IMR-90 (cell line): ENCODE results near the gene S100Z. TPM values are rescaled to one million over a fixed set of nuclear protein-coding genes. Genes with fewer than 3 reads are reported as not detected.
A peak's percentile ranks its signal among the peaks of the same experiment; 100 is the strongest.

ENCODE experiments used
- ATAC-seq: fragments of 200-7000 bp; cut with Tn5 transposase; 2 replicates; pipeline ENCODE4 v1.9.1; 2020; ENCODE audit warnings: low read depth, mild to moderate bottlenecking, moderate library complexity
- BruUV-seq: library from RNA; stranded (reverse); fragments of 400-500 nt; replicated peaks from 2 replicates; lab custom pipeline; 2021; lab: Mats Ljungman, UMichigan
- CTCF ChIA-PET: fragments of 300-600 bp; formaldehyde crosslinking; extraction: SDS; loops from one replicate; lab custom pipeline; 2021; ENCODE audit warnings: antibody characterized with exemption; lab: Yijun Ruan, JAX
- POLR2A ChIA-PET: fragments of 300-600 bp; sonication (Branson Sonifier 250); formaldehyde crosslinking; loops from one replicate; lab custom pipeline; 2022; ENCODE audit warnings: antibody characterized with exemption; ENCODE audit not compliant: unreplicated experiment; lab: Charles Lee
- DNase-seq: peaks from one replicate; pipeline ENCODE4 v3.0.0; 2013
- H2AFZ ChIP-seq: replicated peaks from 2 replicates; pipeline ENCODE3; 2013; ENCODE audit warnings: low read length, mild to moderate bottlenecking; ENCODE audit not compliant: poor library complexity
- H2AK5ac ChIP-seq: 2 replicates; pipeline ENCODE4 v1.6.1; 2013; ENCODE audit warnings: low read depth, low read length, inconsistent platforms
- H2AK9ac ChIP-seq: replicated peaks from 2 replicates; pipeline ENCODE3; 2013; ENCODE audit warnings: mild to moderate bottlenecking, low read depth, low read length, moderate library complexity; ENCODE audit not compliant: poor library complexity
- H2BK120ac ChIP-seq: 2 replicates; pipeline ENCODE4 v1.6.1; 2013; ENCODE audit warnings: low read depth, low read length, inconsistent platforms
- H2BK15ac ChIP-seq: 3 replicates; pipeline ENCODE4 v1.6.1; 2013; ENCODE audit warnings: low read depth, low read length, inconsistent platforms
- H2BK20ac ChIP-seq: 2 replicates; pipeline ENCODE4 v1.6.1; 2013; ENCODE audit warnings: low read depth, mild to moderate bottlenecking, inconsistent platforms, low read length, moderate library complexity
- H2BK5ac ChIP-seq: 2 replicates; pipeline ENCODE4 v1.6.1; 2013; ENCODE audit warnings: mild to moderate bottlenecking, low read depth, low read length, inconsistent platforms; ENCODE audit not compliant: poor library complexity, severe bottlenecking
- H3K14ac ChIP-seq: replicated peaks from 2 replicates; pipeline ENCODE4 v1.6.1; 2013; ENCODE audit warnings: low read depth, low read length, inconsistent platforms
- H3K18ac ChIP-seq: 2 replicates; pipeline ENCODE4 v1.6.1; 2013; ENCODE audit warnings: low read depth, low read length, control low read depth
- H3K23ac ChIP-seq: 2 replicates; pipeline ENCODE4 v1.6.1; 2013; ENCODE audit warnings: low read depth, low read length, inconsistent platforms
- H3K27ac ChIP-seq: 2 replicates; pipeline ENCODE4 v1.5.1; 2013; ENCODE audit warnings: mild to moderate bottlenecking, control low read depth, low read length; ENCODE audit not compliant: insufficient read depth
- H3K27me3 ChIP-seq: 2 replicates; pipeline ENCODE4 v1.6.1; 2013; ENCODE audit warnings: low read length; ENCODE audit not compliant: control insufficient read depth, insufficient read depth
- H3K36me3 ChIP-seq: 2 replicates; pipeline ENCODE4 v1.6.1; 2013; ENCODE audit warnings: low read length, mixed read lengths; ENCODE audit not compliant: control insufficient read depth, insufficient read depth
- H3K4ac ChIP-seq: 2 replicates; pipeline ENCODE4 v1.6.1; 2013; ENCODE audit warnings: low read depth, low read length, inconsistent platforms
- H3K4me1 ChIP-seq: 2 replicates; pipeline ENCODE4 v1.6.1; 2013; ENCODE audit warnings: low read length, mixed read lengths; ENCODE audit not compliant: control insufficient read depth, insufficient read depth
- H3K4me2 ChIP-seq: 2 replicates; pipeline ENCODE4 v1.6.1; 2013; ENCODE audit warnings: low read depth, mild to moderate bottlenecking, control low read depth, low read length, moderate library complexity
- H3K4me3 ChIP-seq: 2 replicates; pipeline ENCODE4 v1.5.1; 2013; ENCODE audit warnings: low read depth, mild to moderate bottlenecking, control low read depth, low read length, moderate library complexity; ENCODE audit not compliant: insufficient read depth
- H3K56ac ChIP-seq: 2 replicates; pipeline ENCODE4 v1.6.1; 2013; ENCODE audit warnings: low read length, inconsistent platforms; ENCODE audit not compliant: insufficient read depth; ENCODE audit errors: extremely low read depth
- H3K79me1 ChIP-seq, 2 experiments: 2 replicates each; pipeline ENCODE4 v1.6.1; 2013; ENCODE audit warnings: low read length in 2 of 2, inconsistent platforms in 1 of 2, low read depth in 1 of 2
- H3K9ac ChIP-seq: 2 replicates; pipeline ENCODE4 v1.6.1; 2013; ENCODE audit warnings: low read depth, low read length, control low read depth
- H3K9me1 ChIP-seq: 2 replicates; pipeline ENCODE4 v1.6.1; 2013; ENCODE audit warnings: low read length, inconsistent platforms; ENCODE audit not compliant: insufficient read depth
- H3K9me3 ChIP-seq: 2 replicates; pipeline ENCODE4 v1.6.1; 2013; ENCODE audit warnings: low read length; ENCODE audit not compliant: control insufficient read depth, insufficient read depth
- H4K20me1 ChIP-seq: 2 replicates; pipeline ENCODE4 v1.6.1; 2013; ENCODE audit warnings: low read length, inconsistent platforms; ENCODE audit not compliant: insufficient read depth
- H4K5ac ChIP-seq: 2 replicates; pipeline ENCODE4 v1.6.1; 2013; ENCODE audit warnings: mild to moderate bottlenecking, low read depth, low read length, control low read depth
- H4K8ac ChIP-seq, 2 experiments: 2 replicates each; pipeline ENCODE4 v1.6.1; 2013; ENCODE audit warnings: low read depth in 2 of 2, low read length in 2 of 2, control low read depth in 1 of 2, inconsistent platforms in 1 of 2
- H4K91ac ChIP-seq: 2 replicates; pipeline ENCODE4 v1.6.1; 2013; ENCODE audit warnings: low read depth, low read length, inconsistent platforms; ENCODE audit not compliant: insufficient read depth
- FOS ChIP-seq: fragments of 150-350 bp; IDR thresholded peaks from 2 replicates; pipeline ENCODE4 v1.6.1; 2016; ENCODE audit warnings: low read depth, low read length
- NFE2L2 ChIP-seq: fragments of 150-350 bp; IDR thresholded peaks from 2 replicates; pipeline ENCODE4 v1.6.1; 2016; ENCODE audit warnings: low read depth, mild to moderate bottlenecking, low read length
- POLR2A ChIP-seq: IDR thresholded peaks from 2 replicates; pipeline ENCODE4 v1.6.1; 2012; ENCODE audit warnings: mild to moderate bottlenecking, low read depth, low read length
- WGBS, 2 experiments: methylation state at CpG; one replicate each; pipeline versions ENCODE4 v1.1.5 to v1.1.7; 2013; ENCODE audit warnings: missing lambda C conversion rate in 2 of 2; ENCODE audit not compliant: insufficient read length in 1 of 2; ENCODE audit errors: extremely low coverage in 2 of 2; 5-methylcytosine and 5-hydroxymethylcytosine counted together
- dilution Hi-C: fragments of 300-500 bp; cut with HindIII; formaldehyde crosslinking; loops from one replicate; pipeline ENCODE4 v1.14.3; 2018; ENCODE audit warnings: low sequenced_read_pairs; ENCODE audit not compliant: unreplicated experiment
- in situ Hi-C: fragments of 300-500 bp; cut with MboI; formaldehyde crosslinking; loops from 3 replicates; pipeline ENCODE4 v1.14.3; 2019; ENCODE audit warnings: low sequenced_read_pairs, inconsistent platforms, mixed read lengths
- intact Hi-C: fragments of 100-400 bp; cut with micrococcal nuclease; formaldehyde crosslinking; loops from 2 replicates; pipeline ENCODE4 v1.10.0; 2022
- polyA plus RNA-seq, 3 experiments: library from polyadenylated mRNA; depleted of rRNA; stranded (reverse); fragments of >200 nt; gene quantifications; 2 replicates each; pipeline ENCODE4 v1.2.3, GENCODE V29; 2012; ENCODE audit warnings: low replicate concordance in 1 of 3
- total RNA-seq: library from RNA; depleted of rRNA; stranded (reverse); fragments of >200 nt; gene quantifications from 2 replicates; pipeline ENCODE4 v1.2.3, GENCODE V29; 2012

S100Z gene
- total and polyA plus RNA-seq, 2 of the 4 experiments (the other 2 are of a cell fraction) = not detected

GRCh38 chr5:76859591-76860247 lies 9.9 kb downstream of the S100Z start:
- no peak overlapping the region for H2AK9ac ChIP-seq
- no peak overlapping the region for H2AFZ ChIP-seq
- H4K5ac ChIP-seq = no peak overlapping the region
- WGBS, 2 experiments = 100% methylated on average over 1 of the region's 10 CpGs; no CpG with 5 or more reads in 1 of the 2 experiments
- DNase-seq (no peak), ATAC-seq (no peak)
- ChIA-PET POLR2A (no interaction called here), CTCF (no interaction called here)
- H3K9me1 ChIP-seq = peaks cover 6% of the 10 kb centered on the region; the same call in 1 of the 2 replicates
- no peak overlapping the region for H2BK20ac ChIP-seq
- no peak overlapping the region; the same call in 1 of the 2 replicates for H3K23ac ChIP-seq
- H3K9me3 ChIP-seq = no peaks in the 10 kb centered on the region
- H3K36me3 ChIP-seq = no peaks in the 10 kb centered on the region
- H2BK5ac ChIP-seq = no peak overlapping the region
- H3K4me2 ChIP-seq = no peak overlapping the region
- no peak overlapping the region for H3K18ac ChIP-seq
- no peaks in the 10 kb centered on the region for H3K27me3 ChIP-seq
- no TSS peak for BruUV-seq
- no peak overlapping the region for H4K91ac ChIP-seq
- peak overlapping the region; percentile 32; the same call in 1 of the 2 replicates for H2BK120ac ChIP-seq
- no peak overlapping the region for H3K56ac ChIP-seq
- no peak overlapping the region for H3K9ac ChIP-seq
- H3K79me1 ChIP-seq = no peaks in the 10 kb centered on the region
- dilution Hi-C loops = no loop called here
- H3K27ac ChIP-seq = no peak overlapping the region
- H3K4ac ChIP-seq = 0 out of 2 replicates have a peak overlapping the region, but pooled peaks have one; percentile 20
- no peak overlapping the region for H3K4me3 ChIP-seq
- in situ Hi-C loops = no loop called here
- TF ChIP-seq POLR2A = no peak
- TF ChIP-seq FOS = no peak
- no peak for TF ChIP-seq NFE2L2
- no peak overlapping the region for H4K8ac ChIP-seq
- intact Hi-C loops = loop anchor here (5.0 to 10.0 kb wide), 2 partner anchors 257 to 375 kb away; no protein-coding TSS in a partner anchor
- H3K4me1 ChIP-seq = peaks cover 3% of the 10 kb centered on the region
- no peak overlapping the region for H3K14ac ChIP-seq
- H2AK5ac ChIP-seq = no peak overlapping the region
- no peak overlapping the region for H2BK15ac ChIP-seq
- H4K20me1 ChIP-seq = no peaks in the 10 kb centered on the region
